Jurkat, Clone E6-1 (cell line): ENCODE results near the gene PDZD2.
"Not testable (repeated sequence)": the region's sequence is repeated elsewhere in the genome, so short reads cannot be mapped to it uniquely, and the experiment has no call there.

Experiments used
- DNase-seq: peaks from one replicate; pipeline ENCODE4 v3.0.0-alpha.2; 2011; ENCODE audit warnings: low read depth, low spot score
- H3K4me3 ChIP-seq: 2 replicates; pipeline ENCODE4 v1.5.1; 2011; ENCODE audit warnings: mild to moderate bottlenecking, low read length, control low read depth, moderate library complexity

PDZD2 gene

DNA sequence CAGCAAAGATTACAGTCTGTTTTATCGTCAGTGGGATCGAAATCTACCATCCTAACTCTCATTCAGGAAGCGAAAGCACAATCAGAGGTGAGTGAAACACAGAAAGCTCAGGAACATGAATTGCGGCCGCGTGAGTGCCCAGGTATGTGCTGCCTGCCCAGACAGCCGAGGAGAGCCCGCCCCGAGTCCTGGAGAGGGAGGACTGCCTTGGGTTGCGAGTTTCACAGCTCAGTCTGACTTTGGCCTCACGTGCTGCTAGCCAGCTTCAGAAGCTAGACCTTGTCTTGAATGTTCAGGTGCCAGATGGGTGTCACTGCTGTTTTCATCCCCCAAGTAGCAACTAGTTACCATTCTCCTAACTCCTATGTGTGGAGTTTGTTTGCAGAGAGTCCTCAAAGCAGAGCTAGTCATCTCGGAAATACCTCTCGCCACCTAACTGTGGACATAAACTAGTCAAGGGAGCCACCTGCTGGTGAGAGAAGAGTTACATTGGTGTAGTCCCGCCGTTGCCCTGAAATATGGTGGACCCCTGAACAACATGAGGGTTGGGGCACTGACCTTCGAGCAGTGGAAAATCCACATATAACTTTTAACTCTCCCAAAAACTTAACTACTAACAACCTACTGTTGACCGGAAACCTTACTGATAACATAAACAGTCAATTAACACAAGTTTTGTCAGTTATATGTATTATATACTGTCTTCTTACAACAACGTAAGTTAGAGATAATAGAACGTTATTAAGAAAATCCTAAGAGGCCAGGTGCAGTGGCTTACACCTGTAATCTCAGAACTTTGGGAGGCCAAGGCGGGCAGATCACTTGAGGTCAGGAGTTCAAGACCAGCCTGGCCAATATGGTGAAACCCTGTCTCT lies 454.2 kb downstream of the PDZD2 start:
- DNase-seq, result peak; percentile 72
- H3K4me3 ChIP-seq, result no peak overlapping the region

DNA sequence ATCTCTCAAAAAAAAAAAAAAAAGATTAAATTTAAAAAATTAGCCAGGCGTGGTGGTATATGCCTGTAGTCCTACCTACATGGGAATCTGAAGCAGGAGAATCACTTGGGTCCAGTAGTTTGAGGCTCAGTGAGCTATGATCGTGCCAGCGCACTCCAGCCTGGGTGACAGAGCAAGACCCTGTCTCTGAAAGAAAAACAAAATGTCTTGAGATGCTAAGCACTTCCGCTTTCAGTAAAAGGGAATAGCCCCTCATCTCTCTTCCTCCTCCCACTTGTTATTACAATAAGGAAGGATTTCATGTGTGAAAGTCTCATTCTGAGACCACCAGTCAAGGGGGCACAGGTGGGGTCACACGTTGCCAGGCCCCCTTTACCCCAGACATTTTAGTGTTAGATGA lies 455.8 kb downstream of the PDZD2 start:
- no peak overlapping the region for H3K4me3 ChIP-seq
- no peak for DNase-seq

DNA sequence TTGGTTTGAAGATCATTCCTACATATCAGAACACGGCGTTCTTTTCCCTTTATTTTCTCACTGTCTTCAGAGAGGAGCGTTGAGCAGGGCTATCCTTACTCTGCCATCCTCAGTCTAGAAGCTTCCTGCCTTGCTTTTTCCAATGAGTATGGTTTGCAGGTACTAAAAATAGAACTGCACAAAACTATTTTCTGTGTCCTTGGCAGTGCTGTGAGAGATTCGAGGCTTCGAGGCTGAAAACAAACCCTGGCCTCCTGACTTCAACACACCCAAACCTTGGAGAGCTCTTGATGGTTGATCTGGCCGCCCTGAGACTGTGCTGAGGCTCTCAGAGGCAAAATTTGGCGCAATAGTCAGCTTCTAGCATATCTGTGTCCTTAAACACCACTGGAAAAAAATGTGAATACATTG lies 456.3 kb downstream of the PDZD2 start:
- DNase-seq, result no peak
- no peak overlapping the region for H3K4me3 ChIP-seq

DNA sequence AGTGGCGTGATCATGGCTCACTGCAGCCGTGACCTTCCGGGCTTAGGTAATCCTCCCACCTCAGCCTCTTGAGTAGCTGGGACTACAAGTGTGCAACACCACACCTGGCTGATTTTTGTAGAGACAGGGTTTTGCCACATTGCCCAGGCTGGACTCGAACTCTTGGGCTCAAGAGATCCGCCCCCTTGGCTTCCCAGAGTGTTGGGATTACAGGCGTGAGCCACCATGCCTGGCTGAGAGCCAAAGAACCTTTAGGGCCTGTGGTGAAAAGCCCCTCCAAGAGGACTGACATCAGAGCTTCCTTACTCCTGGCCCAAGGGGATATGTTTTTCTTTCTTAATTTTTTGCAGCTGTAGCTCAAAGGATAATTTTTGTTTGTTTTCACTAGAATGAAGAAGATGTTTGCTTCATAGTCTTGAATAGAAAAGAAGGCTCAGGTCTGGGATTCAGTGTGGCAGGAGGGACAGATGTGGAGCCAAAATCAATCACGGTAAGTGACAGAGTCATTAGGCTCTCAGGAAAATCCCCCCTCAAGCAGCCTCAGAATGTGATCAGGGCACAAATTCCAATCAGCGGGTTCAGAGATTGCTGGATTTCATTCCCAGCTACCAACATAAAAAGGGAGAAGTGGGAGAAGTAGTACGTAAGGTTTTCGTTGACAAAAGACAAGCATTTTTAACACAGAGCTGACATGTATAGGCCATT lies 458.1 kb downstream of the PDZD2 start:
- no peak for DNase-seq

DNA sequence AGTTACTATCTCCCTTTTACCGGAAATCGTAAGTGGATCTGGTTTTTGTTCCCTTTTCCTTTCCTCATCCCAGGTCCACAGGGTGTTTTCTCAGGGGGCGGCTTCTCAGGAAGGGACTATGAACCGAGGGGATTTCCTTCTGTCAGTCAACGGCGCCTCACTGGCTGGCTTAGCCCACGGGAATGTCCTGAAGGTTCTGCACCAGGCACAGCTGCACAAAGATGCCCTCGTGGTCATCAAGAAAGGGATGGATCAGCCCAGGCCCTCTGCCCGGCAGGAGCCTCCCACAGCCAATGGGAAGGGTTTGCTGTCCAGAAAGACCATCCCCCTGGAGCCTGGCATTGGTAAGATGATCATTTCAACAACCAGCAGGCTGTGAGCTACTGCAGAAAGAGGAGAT lies 459.4 kb downstream of the PDZD2 start:
- DNase-seq, result no peak
- H3K4me3 ChIP-seq, result no peak overlapping the region

More for the DNA sequence above, 458.1 kb downstream of the PDZD2 start:
- no peak overlapping the region for H3K4me3 ChIP-seq

DNA sequence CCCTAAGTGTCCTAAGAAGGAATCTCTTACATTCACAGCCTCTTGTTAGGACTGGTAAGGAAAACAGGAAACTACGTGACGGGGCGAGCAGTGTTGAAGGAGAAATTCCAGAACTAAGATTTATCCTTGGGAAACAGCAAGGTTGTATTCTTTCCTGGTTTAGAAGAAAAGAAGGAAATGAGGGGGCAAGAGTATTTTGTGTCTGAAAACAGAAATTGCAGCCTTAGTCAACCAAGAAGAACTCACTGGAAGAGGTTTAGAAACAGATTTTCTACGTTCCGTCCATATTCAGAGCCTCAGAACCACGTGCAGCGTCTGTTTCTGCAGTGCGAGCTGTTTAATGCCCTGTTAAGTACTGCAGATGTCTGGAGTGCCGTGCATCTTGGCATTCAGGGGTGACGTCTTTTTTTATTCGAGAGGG lies 460.0 kb downstream of the PDZD2 start:
- no peak overlapping the region for H3K4me3 ChIP-seq
- DNase-seq, result no peak

DNA sequence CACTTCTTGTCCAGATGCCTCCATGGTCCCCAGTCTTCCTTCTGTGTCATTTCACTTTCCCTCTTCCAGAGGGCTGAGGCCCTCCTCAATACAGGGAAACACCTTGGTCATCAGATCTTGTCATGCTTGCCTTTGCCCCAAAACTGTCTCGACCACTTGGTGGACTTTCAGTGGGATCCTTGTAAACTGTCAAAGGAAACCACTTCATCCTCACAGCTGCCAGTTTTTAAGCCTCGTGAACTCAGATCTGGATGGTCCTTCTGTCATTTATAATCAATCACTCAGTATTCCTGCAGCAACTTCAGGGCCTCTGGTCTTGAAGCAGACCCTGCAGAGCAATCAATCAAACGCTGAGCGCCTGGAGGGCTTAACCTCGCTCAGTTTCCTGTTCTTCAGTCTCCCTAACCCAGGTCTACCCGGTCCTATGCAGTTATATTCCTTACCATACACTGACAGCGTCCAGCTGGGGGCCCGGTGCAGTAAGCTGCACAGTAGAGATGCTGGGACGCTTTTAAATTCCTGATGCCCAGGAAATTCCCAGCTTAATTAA lies 460.6 kb downstream of the PDZD2 start:
- H3K4me3 ChIP-seq, result no peak overlapping the region
- no peak for DNase-seq

DNA sequence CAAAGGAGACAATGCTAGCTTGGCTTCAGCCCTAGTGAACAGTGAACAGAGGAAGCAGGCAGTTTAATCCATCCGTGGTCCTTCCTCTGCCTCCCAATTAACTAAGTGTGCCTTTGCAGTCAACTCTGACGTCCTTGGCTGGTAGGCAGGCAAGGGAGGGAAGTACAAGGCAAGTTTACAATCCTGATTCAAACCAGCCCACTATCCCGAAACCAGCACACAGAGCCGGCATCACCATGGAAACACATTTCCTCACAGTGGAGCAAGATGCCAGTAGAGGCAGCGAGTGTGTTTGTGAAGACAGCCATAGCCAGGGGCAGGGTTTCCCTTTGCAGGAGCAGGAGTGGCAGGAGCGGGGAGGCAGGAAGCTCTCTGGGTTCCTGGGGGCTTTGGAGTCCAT lies 461.3 kb downstream of the PDZD2 start:
- DNase-seq, result no peak

DNA sequence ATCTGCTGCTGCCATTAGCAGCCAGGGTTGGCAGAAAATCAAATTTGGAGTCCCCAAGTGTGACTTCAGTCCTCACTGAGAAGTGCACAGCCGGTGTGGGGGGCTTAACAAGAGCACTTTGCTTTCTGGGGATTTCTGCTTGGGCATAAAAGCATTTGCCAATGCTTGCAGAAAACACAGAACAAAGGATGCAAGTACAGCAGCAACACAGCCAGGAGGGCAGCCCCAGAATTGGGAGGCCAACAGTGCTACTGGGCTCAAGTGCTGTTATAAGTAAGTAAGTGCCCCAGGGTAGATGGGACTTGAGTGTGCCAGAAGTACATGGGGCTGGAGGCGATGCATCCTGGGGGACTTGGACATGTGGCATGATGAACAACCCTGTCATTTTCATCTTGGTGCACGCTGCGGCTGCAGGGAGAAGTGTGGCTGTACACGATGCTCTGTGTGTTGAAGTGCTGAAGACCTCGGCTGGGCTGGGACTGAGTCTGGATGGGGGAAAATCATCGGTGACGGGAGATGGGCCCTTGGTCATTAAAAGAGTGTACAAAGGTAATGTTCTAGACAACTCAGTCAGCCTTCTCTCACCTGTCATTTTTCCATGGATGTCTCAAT lies 461.9 kb downstream of the PDZD2 start:
- no peak for DNase-seq
- no peak overlapping the region for H3K4me3 ChIP-seq

More for the DNA sequence above, 461.3 kb downstream of the PDZD2 start:
- no peak overlapping the region for H3K4me3 ChIP-seq

DNA sequence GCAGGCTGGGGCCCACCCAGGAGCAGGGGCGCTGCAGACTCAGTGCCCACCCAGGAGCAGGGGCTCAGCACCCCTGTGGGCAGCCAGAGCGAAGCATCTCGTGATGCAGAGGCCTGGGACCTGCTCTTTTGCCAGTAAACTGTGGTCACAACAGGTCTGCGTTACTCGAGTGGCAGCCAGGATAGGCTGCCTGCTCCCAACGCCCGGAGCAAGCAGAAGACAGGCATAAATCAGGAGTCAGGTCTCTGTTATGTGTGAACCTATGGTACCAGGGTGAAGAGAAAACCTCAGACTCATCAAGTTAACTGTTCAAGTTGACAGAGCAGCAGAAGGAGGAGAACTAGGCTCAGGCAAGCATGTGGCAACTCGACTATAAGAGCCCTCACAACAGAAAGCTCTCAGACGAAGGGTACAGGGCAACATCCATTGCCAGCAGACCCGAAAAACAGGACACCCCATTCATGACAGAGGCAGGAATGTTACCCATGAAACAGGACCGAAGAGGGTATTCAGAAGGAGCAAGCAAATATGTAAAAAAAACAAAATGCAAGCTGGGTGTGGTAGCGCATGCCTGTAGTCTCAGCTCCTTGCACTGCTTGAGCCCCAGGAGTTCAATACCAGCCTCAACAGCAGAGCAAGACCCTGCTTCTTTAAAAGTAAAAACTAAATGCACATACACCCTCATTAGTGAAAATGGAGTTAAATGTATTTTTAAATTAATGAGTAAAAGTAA lies 463.5 kb downstream of the PDZD2 start:
- H3K4me3 ChIP-seq, result no peak overlapping the region
- DNase-seq, result no peak

DNA sequence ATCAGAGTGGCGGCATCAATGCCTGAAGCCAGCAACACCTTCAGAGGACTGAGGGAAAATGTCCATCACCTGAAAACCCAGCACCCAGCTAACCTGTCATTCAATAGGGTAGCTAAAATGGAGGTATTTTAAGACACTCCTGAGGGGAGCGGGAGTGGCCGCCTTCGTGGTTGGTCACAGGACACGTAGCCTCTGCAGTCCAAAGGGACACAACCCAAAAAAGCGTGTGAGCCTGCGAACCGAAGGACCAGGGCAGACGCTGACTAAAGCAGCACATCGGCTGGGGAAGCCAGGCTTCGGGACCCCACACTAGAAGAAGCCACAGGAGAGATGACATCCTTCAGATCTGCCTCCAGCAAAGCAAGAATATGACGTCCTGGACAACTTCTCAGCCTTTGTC lies 464.6 kb downstream of the PDZD2 start:
- no peak for DNase-seq
- no peak overlapping the region for H3K4me3 ChIP-seq

DNA sequence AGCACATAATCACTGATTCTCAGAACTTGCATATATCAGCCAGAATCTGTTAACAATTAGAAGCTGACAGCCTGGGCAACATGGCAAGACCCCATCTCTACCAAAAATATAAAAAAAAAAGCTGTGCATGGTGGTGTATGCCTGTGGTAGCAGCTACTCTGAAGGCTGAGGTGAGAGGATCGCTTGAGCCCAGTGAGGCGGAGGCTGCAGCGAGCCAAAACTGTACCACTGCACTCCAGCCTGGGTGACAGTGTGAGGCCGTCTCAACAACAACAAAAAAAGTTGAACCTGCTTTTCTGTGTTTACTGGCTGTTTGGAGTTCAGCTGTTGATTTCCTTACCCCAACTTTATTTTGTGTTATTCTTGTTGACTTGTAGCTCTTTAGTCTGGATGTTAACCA lies 468.4 kb downstream of the PDZD2 start:
- H3K4me3 ChIP-seq, result no peak overlapping the region
- no peak for DNase-seq

DNA sequence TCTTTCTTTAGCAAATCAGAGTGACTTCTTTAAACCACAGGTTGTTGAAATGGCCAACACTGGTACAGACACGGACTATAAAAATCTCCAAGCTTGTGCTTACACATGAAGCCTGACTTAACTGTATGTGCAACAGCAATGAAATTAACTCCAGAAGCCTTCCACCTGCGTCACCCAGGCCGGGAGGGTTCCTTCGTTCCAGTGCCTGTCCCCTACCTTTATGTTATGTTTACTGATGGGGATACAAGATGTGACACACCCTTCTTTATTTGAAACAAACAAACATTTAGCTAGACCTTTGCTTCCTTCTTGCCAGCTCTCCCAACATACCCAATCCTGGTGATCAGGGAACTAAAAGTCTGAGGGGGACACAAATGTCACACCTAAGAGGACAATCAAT lies 469.2 kb downstream of the PDZD2 start:
- DNase-seq, result no peak
- no peak overlapping the region for H3K4me3 ChIP-seq

DNA sequence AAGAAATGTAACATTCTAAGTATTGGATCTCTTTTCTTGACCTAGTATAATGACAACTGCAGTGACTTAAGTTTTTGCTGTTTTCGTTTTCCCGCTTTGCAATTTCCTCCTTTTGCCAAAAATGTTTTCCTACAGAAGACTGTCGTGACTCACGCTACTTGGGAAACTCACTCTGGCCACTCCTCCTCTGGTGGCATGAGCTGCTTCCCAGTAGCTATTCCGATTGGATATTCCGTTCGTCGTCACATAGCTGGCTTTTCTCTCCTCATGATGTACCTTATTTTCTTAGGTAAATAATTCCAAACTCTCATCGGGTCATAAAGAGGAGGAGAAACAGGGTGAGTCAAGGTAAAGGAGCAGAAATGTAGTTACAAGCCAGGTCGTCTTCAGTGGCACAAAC lies 470.3 kb downstream of the PDZD2 start:
- H3K4me3 ChIP-seq, result no peak overlapping the region
- DNase-seq, result no peak

DNA sequence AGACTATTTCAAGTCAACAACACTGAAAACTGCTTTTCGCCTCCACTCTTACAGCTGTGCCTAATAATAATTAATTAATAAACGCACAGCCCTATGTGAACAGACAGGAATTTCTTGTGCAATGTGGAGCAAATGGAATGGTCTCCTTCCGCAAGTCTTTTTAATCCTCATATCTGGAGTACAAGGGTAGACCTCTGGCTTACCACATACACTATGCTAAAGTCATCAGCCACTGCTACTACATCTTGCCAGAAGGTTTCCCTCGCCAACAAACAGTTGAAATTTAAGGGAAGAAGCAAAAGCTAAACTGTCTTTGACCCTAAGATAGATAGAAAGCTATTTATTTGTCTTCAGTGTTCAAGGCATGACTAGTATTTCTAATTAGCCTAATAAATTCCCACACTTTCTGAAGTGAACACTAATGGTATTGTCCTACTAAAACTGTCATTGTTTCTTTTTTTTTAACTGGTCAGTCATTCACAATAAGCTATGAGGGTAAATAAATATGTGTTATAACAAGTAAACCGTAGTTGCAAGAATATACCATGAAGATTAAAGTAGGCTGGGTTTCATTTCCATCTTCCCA lies 471.3 kb downstream of the PDZD2 start:
- H3K4me3 ChIP-seq, result no peak overlapping the region
- DNase-seq, result no peak

DNA sequence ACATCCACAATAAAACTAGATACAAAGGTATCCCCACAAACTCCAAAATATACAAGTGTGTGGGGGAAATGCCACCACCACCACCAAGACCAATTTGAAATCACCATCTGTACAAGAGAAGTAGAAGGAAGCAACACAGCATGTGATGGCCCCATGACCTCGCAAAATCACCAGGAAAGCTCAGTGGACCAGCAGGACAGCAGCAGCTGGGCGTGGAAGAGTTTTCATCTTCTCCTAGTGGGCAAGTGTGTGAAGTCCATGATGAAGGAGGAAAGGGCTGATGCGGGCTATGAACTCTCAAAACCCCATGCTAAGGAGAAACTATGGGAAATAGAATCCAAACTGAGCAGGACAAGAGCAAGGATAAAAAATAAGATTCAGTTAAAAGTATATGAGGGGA lies 477.1 kb downstream of the PDZD2 start:
- no peak overlapping the region for H3K4me3 ChIP-seq
- no peak for DNase-seq

DNA sequence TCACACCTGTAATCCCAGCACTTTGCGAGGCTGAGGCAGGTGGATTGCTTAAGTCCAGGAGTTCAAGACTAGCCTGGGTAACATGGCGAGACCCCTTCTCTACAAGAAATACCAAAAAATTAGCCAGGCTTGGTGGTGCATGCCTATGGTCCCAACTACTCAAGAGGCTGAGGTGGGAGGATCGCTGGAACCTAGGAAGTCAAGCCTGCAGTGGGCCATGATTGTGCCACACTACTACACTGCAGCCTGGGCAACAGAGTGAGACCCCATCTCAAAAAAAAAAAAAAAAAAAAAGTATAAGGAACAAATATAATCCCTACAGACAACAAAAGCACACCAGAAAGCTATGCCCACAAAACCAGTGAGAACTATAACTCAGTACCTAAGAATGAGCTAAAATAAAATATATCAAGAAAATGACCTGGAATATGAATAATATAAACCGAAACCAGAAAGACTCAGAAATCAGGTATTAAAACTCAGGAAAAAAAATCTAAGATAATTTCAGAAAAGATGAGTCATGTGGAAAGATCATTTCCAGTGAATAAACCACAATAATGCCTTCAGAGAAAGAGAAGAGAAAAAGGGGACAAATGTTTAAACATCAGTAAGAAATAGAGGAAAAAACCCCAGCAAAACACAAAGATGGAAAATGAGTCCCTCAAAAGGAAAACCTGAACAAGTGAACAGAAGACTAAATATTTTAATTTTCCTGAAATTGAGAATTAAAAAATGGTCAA lies 477.8 kb downstream of the PDZD2 start:
- H3K4me3 ChIP-seq, result no peak overlapping the region
- DNase-seq, result no peak

DNA sequence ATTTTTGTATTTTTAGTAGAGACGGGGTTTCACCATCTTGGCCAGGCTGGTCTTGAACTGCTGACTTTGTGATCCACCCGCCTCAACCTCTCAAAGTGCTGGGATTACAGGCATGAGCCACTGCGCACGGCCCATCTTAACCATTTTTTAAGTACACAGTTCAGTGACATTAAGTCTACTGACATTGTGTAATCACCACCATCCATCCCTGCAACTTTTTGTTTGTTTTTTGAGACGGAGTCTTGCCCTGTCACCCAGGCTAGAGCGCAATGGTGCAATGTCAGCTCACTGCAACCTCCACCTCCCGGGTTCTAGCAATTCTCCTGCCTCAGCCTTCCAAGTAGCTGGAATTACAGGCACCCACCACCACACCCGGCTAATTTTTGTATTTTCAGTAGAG lies 480.0 kb downstream of the PDZD2 start:
- not testable (repeated sequence) for H3K4me3 ChIP-seq, DNase-seq
